Esophagus squamous epithelium (tissue), 4 donors: Measurements from ENCODE around the gene LIME1.

Experiments
- CTCF ChIP-seq, 6 experiments: fragments of 450-650 bp in 4 of 6; fragments of 200-600 bp in 2 of 6; sonication (generic) in 2 of 6; IDR thresholded peaks; one replicate each; pipeline ENCODE4 v1.5.1; 2016 to 2019; ENCODE audit warnings: antibody characterized with exemption in 6 of 6, mild to moderate bottlenecking in 4 of 6, moderate library complexity in 4 of 6
- POLR2A ChIP-seq, 4 donors: fragments of 450-650 bp; IDR thresholded peaks; one replicate each; pipeline ENCODE4 v1.6.1; 2017; ENCODE audit warnings: antibody characterized with exemption in 4 of 4, mild to moderate bottlenecking in 4 of 4, moderate library complexity in 3 of 4

- no peak for TF ChIP-seq CTCF (IDR thresholded peaks at IDR 0.05)
- no peak for TF ChIP-seq POLR2A (IDR thresholded peaks at IDR 0.05)
These were observed 44.7 kb downstream of the LIME1 start for GRCh38 chr20:63781181-63781580.
